HG02678 (cell line): ENCODE results near the gene TSPYL6.

Experiments used
- ATAC-seq: cut with Tn5 transposase; IDR thresholded peaks from one replicate; pipeline ENCODE4 v1.9.1; 2021; ENCODE audit warnings: mild to moderate bottlenecking, moderate library complexity; ENCODE audit not compliant: unreplicated experiment

TSPYL6 gene

DNA sequence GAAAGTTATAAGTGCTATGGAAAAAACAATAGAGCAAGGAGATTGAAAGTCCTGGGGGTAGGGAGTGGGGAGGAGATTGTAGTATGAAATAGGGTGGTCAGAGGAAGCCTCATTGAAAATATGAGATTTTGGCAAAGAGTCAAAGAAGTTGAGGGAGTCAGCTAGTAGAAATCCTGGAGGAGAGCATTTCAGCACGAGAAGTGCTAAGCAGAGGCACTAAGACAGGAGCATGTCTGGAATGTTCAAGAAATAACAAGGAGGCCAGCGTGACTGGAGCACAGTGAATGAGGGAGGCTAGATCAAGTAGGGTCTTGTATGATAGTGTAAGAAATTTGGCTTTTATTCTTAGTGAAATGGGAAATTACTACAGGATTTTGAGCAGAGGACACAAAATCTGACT is 2.1 kb upstream of the TSPYL6 start:
- ATAC-seq = no peak

DNA sequence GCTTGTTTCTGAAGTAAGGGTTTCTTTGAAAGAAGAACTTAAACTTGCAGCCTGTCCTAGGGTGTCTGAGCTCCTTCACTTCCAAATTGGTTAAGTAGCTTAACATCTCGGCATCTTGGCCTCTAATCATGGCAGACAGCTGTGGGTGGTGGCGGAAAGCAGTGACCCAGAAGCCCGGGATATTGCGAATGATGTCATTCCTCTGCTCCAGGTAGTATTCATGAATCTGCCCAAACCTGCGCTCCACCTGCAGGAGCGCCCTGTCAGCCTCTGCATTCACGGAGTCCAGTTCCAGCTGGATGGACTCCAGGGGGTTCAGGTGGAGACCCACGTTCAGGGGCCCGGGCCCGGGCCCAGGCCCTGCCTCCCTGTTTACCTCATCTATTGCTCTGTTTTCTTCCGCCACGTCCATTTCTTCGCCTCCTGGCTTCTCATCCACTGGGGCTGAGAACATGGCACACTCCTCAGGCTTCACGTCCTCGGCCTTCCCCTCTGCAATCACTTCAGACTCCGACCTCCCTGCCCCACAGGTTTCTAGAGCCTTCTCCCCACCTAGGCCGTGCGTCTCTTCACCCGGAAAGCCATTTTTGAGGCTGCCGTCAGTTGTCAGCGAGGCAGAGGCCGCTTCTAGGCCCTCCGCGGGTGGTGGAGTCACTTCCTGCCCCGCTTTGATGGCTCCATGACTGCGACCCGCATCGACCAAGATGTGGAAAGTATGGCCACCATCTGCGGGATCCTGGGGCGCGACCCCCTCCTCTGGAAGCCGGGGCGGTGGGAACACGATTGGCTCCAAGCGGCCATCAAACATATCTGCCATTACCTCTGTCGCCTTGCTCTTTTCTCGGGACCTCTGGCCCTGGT is 569 bp downstream of the TSPYL6 start:
- ATAC-seq = no peak

DNA sequence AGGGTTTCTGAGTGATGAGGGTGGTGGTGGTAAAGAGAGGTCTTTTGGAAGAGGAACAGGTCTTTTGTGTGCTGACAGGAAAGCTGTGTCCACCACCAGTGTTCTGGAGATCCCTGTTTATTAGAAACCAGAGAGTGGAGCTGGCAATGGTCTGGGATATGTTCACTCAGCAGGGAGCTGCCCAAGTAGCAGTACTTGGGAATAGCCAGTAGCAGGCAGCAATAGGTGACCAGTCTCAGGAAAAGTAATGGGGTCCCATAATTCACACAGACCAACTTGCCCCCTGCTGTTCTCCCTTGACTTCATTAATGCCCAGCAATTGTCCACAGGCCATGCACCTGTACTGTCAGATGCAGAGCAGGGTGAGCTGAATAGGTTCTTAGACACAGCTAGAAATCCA is 1.8 kb downstream of the TSPYL6 start:
- no peak for ATAC-seq

DNA sequence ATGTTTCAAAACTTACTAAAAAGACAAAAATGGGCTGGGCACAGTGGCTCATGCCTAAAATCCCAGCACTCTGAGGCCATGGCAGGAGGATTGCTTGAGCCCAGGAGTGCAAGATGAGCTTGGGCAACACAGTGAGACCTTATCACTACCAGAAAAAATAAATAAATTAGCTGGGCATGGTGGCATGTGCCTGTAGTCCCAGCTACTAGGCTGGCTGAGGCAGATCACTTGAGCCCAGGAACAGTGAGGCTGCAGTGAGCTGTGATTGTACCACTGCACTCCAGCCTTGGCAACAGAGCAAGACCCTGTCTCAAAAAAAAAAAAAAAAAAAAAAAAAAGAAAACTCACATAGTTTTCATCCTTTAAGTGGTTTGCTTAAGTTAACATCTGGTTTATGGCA is 6.4 kb downstream of the TSPYL6 start:
- ATAC-seq = no peak

DNA sequence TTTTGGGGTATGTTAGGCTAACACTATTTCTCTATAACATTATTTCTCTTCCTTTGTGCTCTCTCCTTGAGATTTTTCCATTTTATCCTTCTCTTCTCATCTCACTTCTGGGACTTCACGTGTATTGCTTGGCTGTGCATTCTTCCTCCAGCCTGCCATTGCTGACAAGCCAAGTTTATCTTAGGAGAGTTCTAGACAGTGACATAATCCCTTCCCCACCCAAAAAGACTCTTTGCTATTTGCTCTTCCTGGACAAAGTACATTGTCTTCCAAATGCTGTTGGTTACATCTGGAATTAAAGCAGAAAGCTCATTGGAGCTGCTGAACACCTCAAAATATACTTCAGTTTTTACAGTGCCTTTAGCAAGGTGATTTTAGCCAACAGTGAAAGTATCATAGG is 8.9 kb downstream of the TSPYL6 start:
- no peak for ATAC-seq

DNA sequence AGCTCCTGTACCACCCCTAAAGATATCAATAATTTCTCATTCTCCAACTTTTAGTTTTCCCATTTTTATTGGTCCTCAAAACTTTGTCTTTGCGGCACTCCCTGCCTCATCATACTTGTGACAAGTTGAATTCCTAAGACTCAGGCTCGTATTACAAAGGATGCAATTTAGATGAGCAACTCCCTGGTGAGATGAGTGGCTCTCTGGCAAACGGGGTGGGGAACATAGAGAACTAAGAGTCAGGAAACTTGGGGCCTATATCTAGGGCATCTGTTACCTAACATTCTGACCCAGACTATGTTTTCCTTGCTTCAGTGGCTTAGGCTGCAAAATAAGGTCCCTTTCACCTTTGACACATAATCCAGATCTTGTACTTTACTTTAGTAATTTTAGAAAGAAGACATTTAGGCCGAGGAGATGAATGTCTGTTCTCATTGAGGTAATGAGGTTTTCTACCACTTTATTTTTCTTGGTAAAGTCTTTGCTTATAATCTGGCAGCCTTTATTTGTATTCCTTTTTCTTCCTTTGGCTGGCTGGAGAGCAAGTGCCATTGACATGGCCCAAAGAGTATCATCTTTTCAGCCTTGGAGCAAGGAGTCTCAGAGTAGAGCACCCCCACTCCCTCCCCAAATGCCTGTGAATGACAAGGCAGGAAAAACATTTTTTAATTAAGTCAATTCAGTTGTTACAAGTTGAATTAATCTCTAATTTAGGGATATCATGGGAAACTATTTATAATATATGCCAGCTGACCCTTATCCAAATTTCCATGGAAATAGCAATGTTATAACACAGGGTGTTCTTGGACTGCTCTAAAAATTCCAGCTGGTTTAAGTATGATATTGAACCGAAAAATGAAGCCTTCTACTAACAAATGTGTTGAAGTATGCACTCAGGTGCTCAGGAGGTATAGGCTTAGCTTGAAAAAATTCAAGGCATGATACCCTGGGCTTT is 15.2 kb downstream of the TSPYL6 start:
- no peak for ATAC-seq

DNA sequence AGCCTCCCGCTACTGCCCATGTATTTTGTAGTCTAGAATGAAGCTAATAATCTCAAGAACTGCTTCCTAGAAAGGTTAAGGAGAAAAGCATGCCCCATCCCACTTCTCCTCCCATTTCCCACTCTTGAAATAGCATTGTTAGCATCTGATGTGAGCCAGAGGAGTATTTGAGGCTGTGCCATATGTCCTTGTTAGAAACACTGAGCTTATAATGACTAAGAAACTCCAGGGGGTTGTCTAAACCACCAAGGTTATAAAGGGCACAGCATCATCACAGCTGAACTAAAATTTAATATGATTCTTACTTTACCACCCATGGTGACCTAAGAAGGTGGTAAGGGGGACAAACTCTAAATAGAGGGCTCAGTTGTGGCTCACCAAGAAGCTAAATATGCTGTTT is 16.6 kb downstream of the TSPYL6 start:
- ATAC-seq = no peak

DNA sequence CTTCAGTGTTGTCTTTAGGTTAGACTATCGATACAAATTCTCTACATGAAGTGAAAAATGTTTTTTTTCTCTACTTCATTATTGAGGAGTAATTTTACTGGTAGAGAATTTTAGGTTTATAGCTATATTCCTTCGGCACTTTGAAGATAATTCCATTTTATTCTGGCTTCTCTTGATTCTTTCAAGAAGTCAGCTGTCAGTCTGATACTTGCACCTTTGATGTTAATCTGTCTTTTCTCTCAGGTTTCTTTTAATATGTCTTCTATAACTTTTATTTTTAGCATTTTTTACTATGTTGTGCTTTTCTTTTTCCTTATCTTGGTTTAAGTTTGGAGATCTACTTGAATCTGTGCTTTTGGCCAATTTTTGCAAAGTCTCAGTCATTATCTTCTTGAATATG is 18.6 kb downstream of the TSPYL6 start:
- ATAC-seq = no peak

DNA sequence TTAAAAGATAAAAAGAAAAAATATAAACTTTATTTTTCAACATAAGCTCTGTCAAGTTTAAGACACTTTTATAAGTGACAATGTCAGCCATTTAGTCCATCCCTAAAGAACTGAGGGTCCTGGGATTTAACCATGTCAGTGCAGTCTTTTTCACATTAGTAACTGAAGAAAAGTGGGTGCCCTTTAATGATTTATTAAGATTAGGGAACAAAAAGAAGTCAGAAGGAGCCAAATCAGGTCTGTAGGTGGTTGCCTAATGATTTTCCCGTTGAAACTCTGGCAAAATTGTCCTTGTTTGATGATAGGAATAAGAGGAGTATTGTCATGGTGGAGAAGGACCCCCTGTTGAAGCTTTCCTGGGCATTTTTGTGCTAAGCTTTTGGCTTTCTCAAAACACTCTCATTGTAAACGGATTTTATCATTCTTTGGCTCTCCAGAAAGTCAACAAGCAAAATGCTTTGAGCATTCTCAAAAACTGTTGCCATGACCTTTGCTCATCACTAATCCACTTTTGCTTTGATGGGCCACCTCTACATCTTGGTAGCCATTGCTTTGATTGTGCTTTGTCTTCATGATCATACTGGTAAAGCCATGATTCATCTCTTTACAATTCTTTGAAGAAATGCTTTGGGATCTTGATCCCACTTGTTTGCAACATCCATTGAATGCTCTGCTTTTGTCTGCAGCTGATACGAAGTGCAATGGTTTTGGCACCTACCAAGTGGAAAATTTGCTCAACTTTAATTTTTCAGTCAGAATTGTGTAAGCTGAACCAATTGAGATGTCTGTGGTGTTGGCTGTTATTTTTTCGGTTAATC is 22.0 kb downstream of the TSPYL6 start:
- ATAC-seq = no peak

DNA sequence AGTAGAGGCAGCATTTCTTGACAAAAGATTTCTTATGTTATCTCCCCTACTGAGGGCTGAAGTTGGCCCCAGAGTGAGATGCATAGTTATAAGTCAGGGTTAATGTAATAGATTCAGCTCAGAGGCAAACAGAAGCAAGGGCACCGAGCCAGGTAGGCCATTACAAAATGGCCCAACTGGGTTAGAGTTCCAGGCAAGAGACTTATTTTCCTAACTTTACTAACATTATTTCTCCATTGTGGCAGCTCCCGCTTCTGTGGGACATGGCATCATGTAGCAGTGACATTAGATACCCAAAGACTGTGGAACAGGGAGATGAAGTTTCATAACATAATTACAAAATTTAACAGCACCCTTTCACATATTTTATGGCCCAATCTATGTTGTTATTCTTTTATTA is 27.1 kb downstream of the TSPYL6 start:
- ATAC-seq = no peak

DNA sequence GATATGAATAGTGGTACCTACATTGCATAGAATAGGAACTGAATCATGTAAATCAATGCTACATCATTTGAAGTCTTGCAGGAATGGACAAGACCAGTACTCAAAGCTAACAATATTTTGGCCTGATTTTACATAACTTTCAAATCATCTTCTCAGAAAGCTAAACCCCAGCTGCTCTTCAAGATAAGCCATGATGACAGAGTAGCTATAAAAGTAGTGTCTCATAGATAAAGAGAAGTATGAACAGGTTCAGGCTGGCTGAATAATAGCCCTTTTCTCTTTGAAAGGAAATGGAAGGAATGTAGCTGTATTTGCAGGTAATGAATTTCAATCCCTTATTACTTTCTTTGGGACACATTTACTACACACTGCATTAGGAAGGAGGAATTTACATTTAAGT is 28.2 kb downstream of the TSPYL6 start:
- no peak for ATAC-seq

DNA sequence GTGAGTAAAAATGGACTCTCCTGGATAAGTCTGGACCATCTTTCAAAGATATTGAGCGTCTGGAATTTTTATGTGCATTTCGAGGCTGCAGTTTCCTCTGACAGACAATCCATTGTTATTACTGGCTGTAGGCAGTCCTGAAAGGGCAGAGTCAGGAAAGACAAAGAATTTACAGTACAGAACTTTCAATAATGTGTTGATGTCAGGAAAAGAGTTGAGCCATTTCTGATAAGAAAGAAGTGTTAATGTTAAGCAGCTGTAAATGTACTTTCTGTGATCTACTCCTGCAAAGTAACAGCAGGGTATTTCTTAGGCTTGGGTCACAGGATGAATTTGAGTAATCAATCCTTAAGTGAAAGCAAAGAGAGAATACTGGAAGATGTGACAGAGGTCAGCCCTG is 29.8 kb downstream of the TSPYL6 start:
- no peak for ATAC-seq

DNA sequence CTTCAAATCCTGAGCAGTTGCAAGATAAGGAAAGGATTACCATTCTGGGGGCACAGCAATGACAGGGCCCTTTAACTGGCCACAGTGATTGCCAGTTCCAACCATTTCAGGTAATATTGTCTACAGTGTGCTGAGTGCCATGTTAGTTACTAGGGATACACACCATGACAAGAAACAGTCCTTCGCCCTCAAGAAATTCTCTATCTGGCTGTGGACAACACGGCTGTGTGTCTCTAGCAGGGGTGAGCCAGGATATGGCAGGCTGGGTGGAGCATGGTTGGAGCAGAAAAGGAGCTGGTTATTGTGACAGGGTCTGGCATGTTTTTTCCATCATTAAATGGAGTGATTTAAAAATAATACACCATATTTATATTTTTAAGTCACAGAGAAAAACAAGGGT is 31.0 kb downstream of the TSPYL6 start:
- no peak for ATAC-seq

DNA sequence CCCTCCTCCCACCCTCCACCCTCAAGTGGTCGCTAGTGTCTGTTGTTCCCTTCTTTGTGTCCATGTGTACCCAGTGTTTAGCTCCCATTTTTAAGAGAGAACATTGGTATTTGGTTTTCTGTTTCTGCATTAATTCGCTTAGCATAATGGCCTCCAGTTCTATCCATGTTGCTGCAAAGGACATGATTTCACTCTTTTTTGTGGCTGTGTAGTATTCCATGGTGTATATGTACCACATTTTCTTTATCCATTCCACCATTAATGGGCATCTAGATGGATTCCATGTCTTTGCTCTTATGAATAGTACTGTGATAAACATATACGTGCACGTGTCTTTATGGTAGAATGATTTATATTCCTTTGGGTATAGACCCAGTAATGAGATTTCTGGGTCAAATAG is 42.9 kb downstream of the TSPYL6 start:
- no peak for ATAC-seq

DNA sequence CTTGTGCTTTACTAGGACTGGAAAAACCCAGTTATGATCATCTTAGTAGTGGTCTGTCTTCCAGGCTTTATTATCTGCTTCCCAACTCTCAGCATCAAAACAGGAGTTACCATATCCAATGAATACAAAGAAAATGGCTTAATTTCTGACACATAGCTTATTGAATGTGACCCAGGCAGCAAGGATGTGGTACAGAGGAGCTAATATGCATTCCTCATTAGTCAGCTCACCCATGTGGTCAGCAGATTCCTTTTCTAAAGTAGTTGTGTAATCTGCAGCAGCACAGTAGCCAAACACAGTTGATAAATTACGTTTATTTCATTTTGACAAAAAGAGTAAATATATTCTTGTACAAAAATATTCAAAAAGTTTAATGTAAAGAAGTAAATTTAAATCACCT is 43.6 kb downstream of the TSPYL6 start:
- no peak for ATAC-seq

DNA sequence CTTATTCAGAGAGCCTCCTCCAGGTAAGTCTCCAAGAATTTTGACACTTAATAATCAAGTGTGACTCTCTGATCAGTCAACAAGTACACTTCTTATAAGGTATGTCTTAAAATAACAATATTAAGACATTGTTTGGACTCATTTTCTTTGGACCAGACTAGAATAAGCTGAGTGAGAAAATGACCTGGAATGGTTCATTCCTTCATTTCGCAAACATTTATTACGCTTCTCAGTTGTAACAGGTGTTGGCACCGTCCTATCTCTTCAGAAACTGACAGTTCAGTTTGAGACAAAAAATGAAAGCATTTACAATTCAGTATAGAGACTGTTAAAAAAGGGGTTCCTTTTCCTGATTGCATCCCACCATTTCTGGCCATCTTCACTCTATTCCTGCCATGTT is 46.6 kb downstream of the TSPYL6 start:
- no peak for ATAC-seq

DNA sequence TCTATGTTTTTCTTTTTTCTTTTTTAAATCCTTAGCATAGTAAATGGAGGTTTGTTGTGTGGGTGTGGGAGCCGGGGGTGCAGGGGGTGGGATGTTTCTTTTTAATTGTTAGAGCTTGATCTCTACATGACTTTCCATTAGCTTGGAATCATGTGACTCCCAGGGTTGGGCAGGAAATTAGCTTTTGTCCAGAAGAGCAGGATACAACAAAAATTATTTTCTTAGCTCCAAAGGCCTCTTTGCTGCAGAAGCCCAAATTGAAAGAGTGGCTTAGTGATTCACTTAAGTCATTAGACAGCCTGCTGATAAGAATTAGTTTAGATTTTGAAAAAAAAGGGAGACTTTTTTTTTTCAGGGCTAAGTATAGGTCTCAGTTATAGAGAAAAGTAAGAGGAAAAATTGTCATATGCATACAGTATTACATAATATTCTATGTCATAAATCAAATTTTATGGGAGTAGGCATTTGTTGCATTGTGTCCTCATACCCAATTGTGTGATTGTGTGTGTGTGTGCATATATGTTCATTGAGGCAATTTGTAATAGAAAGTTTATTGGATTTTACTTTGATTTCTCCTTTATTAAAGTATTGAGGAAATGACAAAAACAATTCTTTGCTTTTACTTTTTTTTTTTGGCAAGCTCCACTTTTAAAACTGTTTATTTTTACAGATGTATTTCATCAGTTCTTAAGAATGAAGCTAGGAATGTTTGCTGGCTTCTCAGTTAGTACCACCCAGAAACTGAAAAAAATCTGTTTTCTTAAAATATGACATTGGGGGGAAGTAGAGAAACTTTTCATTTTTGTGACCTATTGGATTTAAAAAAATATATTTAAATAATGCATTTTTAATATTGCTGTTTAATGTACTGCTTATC is 47.4 kb downstream of the TSPYL6 start:
- no peak for ATAC-seq

DNA sequence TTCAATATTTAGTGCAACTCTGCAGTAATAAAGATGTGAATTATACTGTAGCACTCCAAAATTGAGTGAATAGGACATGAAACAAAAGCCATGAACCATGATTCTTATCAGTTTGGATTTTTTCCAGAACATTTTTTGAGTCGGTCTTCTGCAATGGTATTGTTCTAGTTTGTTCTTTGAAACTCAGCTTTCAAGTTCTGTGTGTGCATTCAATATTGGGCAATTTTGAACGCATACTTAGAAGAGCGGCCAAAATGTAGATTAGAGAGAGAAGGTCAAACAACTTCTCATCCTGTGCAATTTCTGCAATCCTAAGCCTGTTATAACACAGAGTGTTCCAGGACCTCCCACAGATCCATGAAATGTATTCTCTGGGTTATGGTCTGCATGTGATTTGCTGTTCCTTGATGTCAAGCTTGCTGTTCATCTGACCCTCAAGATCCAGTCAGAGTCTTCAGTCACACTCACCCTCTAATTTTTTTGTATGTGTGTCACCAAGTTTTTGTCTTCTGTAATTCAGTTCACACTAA is 48.3 kb downstream of the TSPYL6 start:
- no peak for ATAC-seq

DNA sequence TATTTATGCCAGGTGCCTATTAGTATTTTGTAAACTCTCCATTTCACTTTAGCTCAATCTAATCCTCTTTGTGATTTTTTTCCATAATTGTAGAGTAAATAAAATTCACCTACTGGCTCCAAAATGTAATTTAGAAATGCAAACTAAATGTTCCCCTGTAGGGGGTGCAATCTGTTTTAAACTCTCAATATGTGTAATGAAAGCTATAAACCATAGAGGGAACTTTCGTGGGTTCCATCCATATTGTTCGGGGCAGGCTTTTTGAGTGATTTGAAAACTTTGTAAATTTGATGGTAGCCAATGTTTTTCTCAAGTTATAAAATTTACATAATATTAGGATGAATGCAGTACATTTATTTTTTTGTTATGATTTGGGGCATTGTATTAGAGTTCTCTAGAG is 49.4 kb downstream of the TSPYL6 start:
- no peak for ATAC-seq

DNA sequence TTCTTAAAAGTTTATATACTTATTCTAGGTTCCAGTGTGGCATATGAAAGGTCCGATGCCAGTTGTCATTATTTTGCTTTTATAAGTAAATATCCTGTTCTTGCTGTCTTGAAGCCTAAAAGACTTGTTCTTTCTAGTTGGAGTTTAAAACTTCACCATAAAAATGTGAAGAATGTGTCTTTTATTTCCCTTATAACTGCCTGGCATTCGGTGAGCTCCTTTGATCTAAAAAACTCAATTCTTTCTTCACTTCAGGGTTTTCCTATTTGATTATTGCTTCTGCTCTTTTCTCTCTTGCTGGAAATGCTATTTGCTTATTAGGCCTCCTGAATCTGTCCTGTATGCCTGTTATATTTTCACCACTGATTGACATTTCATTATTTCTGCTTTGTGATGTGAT is 51.6 kb downstream of the TSPYL6 start:
- no peak for ATAC-seq
